Activated naive CD4-positive, alpha-beta T cell treated with Interleukin-2 at 50 U/mL for 16 hours (primary cell): Measurements from ENCODE around the gene ST6GALNAC3.
"Not testable (repeated sequence)": the region's sequence is repeated elsewhere in the genome, so short reads cannot be mapped to it uniquely, and the experiment has no call there.

ENCODE experiments used
- DNase-seq: peaks from one replicate; pipeline ENCODE4 v3.0.0-alpha.2; 2020

Gene ST6GALNAC3

GRCh38 chr1:76109901-76110560 is 35.5 kb downstream of the ST6GALNAC3 start:
- DNase-seq = no peak

GRCh38 chr1:76110666-76111065 is 36.1 kb downstream of the ST6GALNAC3 start:
- DNase-seq = no peak

DNA sequence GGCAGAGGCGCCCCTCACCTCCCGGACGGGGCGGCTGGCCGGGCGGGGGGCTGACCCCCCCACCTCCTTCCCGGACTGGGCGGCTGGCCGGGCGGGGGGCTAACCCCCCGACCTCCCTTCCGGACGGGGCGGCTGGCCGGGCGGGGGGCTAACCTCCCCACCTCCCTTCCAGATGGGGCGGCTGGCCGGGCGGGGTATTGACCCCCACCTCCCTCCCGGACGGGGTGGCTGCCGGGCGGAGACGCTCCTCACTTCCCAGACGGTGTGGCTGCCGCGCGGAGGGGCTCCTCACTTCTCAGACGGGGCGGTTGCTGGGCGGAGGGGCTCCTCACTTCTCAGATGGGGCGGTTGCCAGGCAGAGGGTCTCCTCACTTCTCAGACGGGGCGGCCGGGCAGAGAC is 37.8 kb downstream of the ST6GALNAC3 start:
- DNase-seq = not testable (repeated sequence)

- DNase-seq = no peak
Observed at GRCh38 chr1:76113446-76113845, 38.9 kb downstream of the ST6GALNAC3 start.

- DNase-seq = no peak
Observed at GRCh38 chr1:76115171-76115570, 40.6 kb downstream of the ST6GALNAC3 start.

DNA sequence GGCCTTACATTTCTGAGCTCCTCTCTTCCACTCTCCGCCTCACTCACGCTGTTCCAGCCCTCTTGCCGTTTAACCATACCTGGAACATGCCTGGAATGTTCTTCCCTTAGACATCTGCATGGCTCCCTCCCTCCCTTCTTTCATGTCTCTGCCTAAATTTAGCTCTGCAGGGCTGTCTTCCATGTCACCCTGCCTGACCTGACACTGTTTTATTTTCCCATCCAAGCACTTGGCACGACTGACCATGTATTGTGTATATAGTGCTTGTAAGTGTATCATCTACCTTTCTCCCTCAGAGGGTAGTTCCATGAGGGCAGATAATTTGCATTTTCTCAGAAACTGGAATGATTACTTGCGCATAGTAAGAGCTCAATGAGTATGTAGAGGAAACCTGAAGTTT is 47.3 kb downstream of the ST6GALNAC3 start:
- no peak for DNase-seq

- DNase-seq = no peak
Observed at GRCh38 chr1:76122271-76122670, 47.7 kb downstream of the ST6GALNAC3 start.

DNA sequence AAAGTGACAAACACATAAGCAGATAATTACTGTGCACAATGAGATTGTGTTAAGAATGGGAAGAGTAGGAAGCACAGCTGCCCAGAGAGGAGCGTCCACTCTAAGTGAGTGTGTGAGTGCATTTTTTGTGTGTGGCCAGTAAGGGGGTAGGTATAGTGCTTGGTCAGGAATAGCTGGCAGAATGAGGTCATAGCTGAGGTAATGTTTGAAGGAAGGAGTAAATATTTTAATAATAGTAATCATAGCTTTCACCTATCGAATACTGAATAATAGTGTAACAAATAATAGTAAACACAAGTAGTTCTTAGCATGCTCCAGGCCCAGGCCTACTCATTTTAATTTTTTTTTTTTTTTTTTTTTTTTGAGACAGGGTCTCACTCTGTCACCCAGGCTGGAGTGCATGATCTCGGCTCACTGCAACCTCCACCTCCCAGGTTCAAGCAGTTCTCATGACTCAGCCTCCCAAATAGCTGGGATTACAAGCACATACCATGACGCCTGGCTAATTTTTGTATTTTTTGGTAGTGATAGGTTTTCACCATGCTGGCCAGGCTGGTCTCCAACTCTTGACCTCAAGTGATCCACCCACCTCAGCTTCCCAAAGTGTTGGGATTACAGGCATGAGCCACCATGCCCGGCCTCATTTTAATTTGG is 49.0 kb downstream of the ST6GALNAC3 start:
- DNase-seq = not testable (repeated sequence)

DNA sequence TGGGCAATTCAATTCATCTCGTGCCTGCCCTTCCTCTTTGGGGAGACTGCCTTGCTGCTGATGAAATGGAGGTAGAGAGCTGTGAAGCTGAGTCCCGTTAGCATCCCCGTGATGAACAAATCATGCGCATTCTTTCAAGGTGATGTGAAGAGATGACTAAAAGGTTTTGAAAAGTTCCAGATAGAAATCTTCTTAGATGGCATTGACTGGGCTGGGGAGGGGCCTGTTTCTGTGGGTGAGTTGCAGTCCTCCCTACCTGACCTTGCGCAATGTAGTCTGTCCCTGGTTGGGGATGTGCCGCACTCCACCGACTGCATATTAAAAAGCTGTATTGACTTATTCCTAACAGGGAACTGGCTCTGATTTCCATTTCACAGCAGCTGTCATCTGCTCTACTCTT is 49.6 kb downstream of the ST6GALNAC3 start:
- DNase-seq = no peak

- no peak for DNase-seq
Observed at GRCh38 chr1:76125473-76126219, 51.1 kb downstream of the ST6GALNAC3 start.

GRCh38 chr1:76128096-76128495 is 53.5 kb downstream of the ST6GALNAC3 start:
- no peak for DNase-seq

- DNase-seq = no peak
Observed at GRCh38 chr1:76129731-76130130, 55.2 kb downstream of the ST6GALNAC3 start.

DNA sequence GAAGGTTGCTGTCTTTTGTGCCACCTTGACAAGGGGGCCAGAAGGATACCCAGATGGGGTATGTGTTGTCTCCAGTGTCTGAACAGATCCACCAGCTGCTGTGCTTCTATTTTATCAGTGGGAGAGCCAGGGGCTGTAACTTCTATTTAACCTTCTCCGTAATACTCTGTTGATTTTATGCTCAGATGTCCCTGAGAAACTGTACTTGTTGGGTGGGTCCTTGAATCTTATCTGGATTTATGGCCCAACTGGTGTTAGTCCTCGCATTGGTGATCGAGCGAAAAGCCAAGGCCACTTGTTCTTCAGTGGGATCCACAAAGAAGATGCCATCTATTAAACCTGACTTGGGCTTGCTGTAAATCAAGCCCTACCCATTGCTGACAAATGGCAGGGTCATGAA is 56.4 kb downstream of the ST6GALNAC3 start:
- DNase-seq = no peak

DNA sequence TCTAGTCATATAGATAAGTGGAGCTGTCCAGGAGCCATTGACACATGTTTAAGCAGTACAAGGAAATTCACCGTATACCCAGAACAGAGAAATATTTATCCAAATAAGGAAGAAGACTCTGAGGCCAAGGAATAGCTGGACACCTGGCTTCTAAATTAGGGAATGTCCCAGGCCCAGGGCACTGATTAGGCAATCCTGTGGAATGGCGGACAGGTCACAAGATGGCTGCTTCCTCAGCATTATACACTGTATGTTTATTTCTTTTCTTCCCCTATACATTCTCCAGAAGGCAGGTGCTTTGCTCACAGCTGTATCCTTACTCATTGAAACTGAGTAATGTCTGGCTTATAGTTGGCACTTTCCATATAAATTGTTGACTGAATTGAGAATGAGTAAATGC is 59.4 kb downstream of the ST6GALNAC3 start:
- DNase-seq = no peak

DNA sequence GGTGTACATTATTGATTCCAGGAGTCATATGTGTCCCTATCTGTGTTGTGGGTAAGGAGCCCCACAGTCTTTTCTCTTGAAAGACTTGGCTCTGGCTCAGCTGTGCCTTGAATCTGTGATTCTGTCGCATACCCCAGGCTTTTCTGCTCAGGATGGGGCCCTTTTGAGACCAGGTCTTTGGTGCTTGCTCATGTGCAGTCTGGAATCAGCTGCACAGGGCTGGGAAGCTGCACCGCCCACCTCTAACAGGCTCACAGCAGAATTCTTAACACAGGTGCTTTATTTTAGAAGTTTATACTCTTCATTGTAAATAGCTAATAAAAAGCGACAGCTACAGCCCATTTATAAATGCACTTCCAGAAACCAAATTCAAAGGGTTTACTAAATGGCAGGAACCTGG is 61.3 kb downstream of the ST6GALNAC3 start:
- no peak for DNase-seq

- no peak for DNase-seq
Observed at GRCh38 chr1:76136894-76137293, 62.3 kb downstream of the ST6GALNAC3 start.

- DNase-seq = no peak
Observed at GRCh38 chr1:76137746-76138145, 63.2 kb downstream of the ST6GALNAC3 start.

- DNase-seq = no peak
Observed at GRCh38 chr1:76138217-76138616, 63.7 kb downstream of the ST6GALNAC3 start.

DNA sequence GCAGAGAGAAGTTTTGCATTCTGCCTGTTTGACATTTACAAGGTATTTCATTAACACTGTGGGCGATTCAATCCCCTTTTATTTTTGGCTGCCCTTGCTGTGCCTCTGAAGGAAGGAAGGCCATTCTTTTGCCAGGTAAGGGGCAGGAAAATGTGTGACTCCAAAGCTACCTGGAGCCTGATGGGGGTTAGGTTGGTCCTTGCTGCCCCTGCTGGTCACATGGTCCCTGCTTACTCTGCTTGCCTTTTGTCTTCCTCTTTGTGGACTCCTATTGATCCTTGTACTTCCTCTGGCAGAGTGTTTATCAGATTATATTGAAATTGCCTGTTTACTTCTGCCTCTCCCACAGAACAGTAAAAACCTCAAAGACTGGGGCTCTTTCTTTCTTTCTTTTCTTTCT is 65.7 kb downstream of the ST6GALNAC3 start:
- no peak for DNase-seq

DNA sequence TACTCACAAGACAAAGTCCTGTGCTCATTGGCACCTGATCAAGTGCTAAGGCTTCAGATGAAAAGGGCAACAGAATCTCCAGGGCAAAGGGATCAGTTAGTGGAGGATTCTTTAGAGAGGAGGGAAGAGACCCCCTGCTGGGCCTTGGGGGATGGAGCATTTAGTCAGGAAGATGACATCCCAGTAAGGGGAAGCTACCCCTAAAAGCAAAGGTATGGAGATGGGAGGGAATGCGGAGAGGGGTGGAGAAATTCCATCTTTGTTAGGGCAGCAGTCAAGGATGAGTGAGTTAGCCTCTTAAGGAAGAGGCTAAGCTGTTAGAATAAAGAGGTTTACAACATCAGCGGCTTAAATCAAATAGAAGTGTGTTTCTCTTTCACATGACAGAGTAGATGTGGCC is 67.4 kb downstream of the ST6GALNAC3 start:
- no peak for DNase-seq

DNA sequence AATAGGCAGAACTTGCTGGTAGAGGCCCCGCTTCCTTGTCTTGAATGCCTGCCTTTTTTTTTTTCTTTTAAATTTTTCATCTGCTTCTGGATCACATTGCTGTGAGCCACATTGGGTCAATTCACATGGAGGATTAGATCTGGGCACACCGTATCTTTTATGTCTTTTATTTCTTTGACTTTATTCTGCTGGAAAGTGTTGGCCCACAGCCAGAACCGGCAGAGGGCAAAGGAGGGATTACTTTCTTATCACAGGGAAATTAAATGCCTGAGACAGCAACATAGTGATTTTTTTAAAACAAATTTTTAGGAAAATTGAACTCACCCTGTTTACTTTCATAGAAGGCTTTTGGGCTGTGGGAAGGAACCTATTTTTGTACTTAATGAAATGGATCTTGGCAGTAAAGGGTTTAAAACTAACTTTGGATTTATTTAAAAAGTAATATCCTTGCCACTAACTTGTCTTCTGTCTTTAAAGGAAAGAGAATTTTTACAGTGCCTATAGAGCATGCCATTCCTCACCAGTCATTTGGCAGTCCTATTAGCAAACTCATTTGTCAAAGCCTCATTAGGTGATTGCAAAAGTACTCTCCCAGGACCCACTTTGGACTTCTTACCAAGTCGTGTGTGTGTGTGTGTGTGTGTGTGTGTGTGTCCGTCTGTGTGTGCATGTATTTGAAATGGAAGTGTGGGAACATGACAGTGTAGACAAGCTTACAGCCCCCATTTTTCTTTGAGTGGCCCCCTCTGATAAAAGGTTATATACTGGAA is 68.4 kb downstream of the ST6GALNAC3 start:
- no peak for DNase-seq

GRCh38 chr1:76144247-76144646 is 69.7 kb downstream of the ST6GALNAC3 start:
- no peak for DNase-seq

DNA sequence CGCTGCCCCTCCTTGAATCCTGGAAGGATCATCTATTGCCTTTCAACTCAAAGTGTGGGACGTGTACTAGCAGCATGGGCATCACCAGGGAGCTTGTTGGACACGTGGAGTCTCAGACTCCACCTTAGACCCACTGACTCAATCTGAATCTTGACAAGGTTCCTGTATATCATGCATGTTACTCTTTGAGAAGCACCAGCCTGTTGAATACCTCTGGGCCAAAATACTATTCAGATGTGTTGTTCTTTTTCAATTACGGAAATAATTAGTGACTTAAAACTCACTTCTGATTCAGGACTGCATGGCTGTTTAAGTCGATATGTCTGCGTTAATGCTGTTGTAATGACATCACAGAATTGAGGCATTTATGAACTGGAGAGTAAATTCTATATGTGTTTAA is 70.8 kb downstream of the ST6GALNAC3 start:
- no peak for DNase-seq
